SK-N-SH (cell line): ENCODE results near the gene CDH13. TPM values are rescaled to one million over a fixed set of nuclear protein-coding genes. Genes with fewer than 3 reads are reported as not detected.

Experiments
- CTCF ChIA-PET: fragments of 300-600, 350-600 bp; formaldehyde crosslinking; extraction: SDS; loops from one replicate; lab custom pipeline; 2021; lab: Yijun Ruan, JAX
- POLR2A ChIA-PET: fragments of 350-600 bp; sonication (Branson Sonifier 250); formaldehyde crosslinking; extraction: SDS; loops from one replicate; lab custom pipeline; 2020; ENCODE audit warnings: antibody characterized with exemption, inconsistent platforms; lab: Yijun Ruan, JAX
- DNase-seq: peaks from one replicate; pipeline ENCODE4 v3.0.0; 2012
- H2AFZ ChIP-seq: fragments of 200-600 bp; sonication (generic); 2 replicates; pipeline ENCODE4 v1.8.1; 2016; ENCODE audit warnings: antibody characterized with exemption, mild to moderate bottlenecking, low read depth
- H3F3A ChIP-seq: fragments of 200-600 bp; sonication (generic); replicated peaks from 2 replicates; pipeline ENCODE3; 2016; ENCODE audit warnings: antibody characterized with exemption, mild to moderate bottlenecking; ENCODE audit not compliant: insufficient read depth
- H3K27ac ChIP-seq, 2 experiments: fragments of 200-500 bp in 1 of 2; fragments of 200-600 bp in 1 of 2; sonication (Bioruptor generic) in 1 of 2; sonication (generic), shearing (Covaris generic) in 1 of 2; 2 replicates each; pipeline versions ENCODE4 v1.5.1 to v1.6.1; 2014 to 2016; ENCODE audit warnings: low read depth in 2 of 2, inconsistent platforms in 1 of 2, low read length in 1 of 2, mild to moderate bottlenecking in 1 of 2, mixed read lengths in 1 of 2
- H3K27me3 ChIP-seq: fragments of 200-600 bp; sonication (generic), shearing (Covaris generic); 2 replicates; pipeline ENCODE4 v1.6.1; 2016; ENCODE audit warnings: mixed run types; ENCODE audit not compliant: insufficient read depth
- H3K36me3 ChIP-seq, 2 experiments: fragments of 200-500 bp in 1 of 2; fragments of 200-600 bp in 1 of 2; sonication (Bioruptor generic) in 1 of 2; sonication (generic) in 1 of 2; replicated peaks in 1 of 2; 2 replicates each; pipeline versions ENCODE3 to v1.5.1; 2014 to 2016; ENCODE audit warnings: low read length in 1 of 2, mild to moderate bottlenecking in 1 of 2; ENCODE audit not compliant: insufficient read depth in 2 of 2, control insufficient read depth in 1 of 2
- H3K4me1 ChIP-seq, 2 experiments: fragments of 200-500 bp in 1 of 2; fragments of 200-600 bp in 1 of 2; sonication (Bioruptor generic) in 1 of 2; sonication (generic), shearing (Covaris generic) in 1 of 2; 2 replicates each; pipeline versions ENCODE4 v1.5.1 to v1.6.1; 2014 to 2016; ENCODE audit warnings: low read depth in 1 of 2, low read length in 1 of 2, mixed run types in 1 of 2; ENCODE audit not compliant: insufficient read depth in 2 of 2, control insufficient read depth in 1 of 2
- H3K4me2 ChIP-seq: fragments of 200-600 bp; sonication (generic), shearing (Covaris generic); 2 replicates; pipeline ENCODE4 v1.6.1; 2017; ENCODE audit warnings: mixed run types
- H3K4me3 ChIP-seq, 2 experiments: fragments of 200-500 bp in 1 of 2; fragments of 200-600 bp in 1 of 2; sonication (Bioruptor generic) in 1 of 2; sonication (generic), shearing (Covaris generic) in 1 of 2; 2 replicates each; pipeline versions ENCODE4 v1.5.1 to v1.8.1; 2014 to 2016; ENCODE audit warnings: low read depth in 2 of 2, inconsistent platforms in 1 of 2, low read length in 1 of 2, mild to moderate bottlenecking in 1 of 2, mixed read lengths in 1 of 2, moderate library complexity in 1 of 2
- H3K79me2 ChIP-seq: fragments of 200-600 bp; sonication (generic); 2 replicates; pipeline ENCODE4 v1.8.1; 2017; ENCODE audit warnings: mild to moderate bottlenecking; ENCODE audit not compliant: insufficient read depth
- H3K9ac ChIP-seq: fragments of 200-600 bp; sonication (generic); 2 replicates; pipeline ENCODE4 v1.6.1; 2017; ENCODE audit warnings: mixed run types
- H3K9me2 ChIP-seq: fragments of 200-600 bp; sonication (generic); 2 replicates; pipeline ENCODE4 v1.6.1; 2017; ENCODE audit warnings: mixed run types
- H3K9me3 ChIP-seq: fragments of 200-600 bp; sonication (generic); 2 replicates; pipeline ENCODE4 v1.6.1; 2017; ENCODE audit warnings: mixed run types, mild to moderate bottlenecking, moderate library complexity
- H4K20me1 ChIP-seq: fragments of 200-600 bp; sonication (generic); 2 replicates; pipeline ENCODE4 v1.6.1; 2017; ENCODE audit warnings: mild to moderate bottlenecking, mixed run types; ENCODE audit not compliant: insufficient read depth
- CHD2 ChIP-seq: fragments of 150-350 bp; IDR thresholded peaks from 2 replicates; pipeline ENCODE4 v1.6.1; 2018; ENCODE audit warnings: low read length; ENCODE audit not compliant: partially characterized antibody
- FOSL2 ChIP-seq: IDR thresholded peaks from 2 replicates; pipeline ENCODE4 v1.4.0; 2012; ENCODE audit warnings: low read depth, mild to moderate bottlenecking, moderate library complexity, borderline replicate concordance
- GABPA ChIP-seq: IDR thresholded peaks from 2 replicates; pipeline ENCODE4 v1.4.0; 2012; ENCODE audit warnings: low read depth, mild to moderate bottlenecking
- IRF3 ChIP-seq: fragments of 150-350 bp; IDR thresholded peaks from 2 replicates; pipeline ENCODE4 v1.6.1; 2016; ENCODE audit warnings: mild to moderate bottlenecking, low read depth, low read length
- MEF2A ChIP-seq: IDR thresholded peaks from 2 replicates; pipeline ENCODE4 v1.4.0; 2012; ENCODE audit warnings: low read depth, borderline replicate concordance
- NRF1 ChIP-seq: IDR thresholded peaks from 2 replicates; pipeline ENCODE4 v1.6.1; 2012; ENCODE audit warnings: low read depth, mild to moderate bottlenecking, low read length
- REST ChIP-seq: IDR thresholded peaks from 2 replicates; pipeline ENCODE4 v1.6.1; 2012; ENCODE audit warnings: mild to moderate bottlenecking, low read depth, low read length, moderate library complexity
- SIN3A ChIP-seq: IDR thresholded peaks from 2 replicates; pipeline ENCODE4 v1.6.1; 2012; ENCODE audit warnings: low read depth, mild to moderate bottlenecking, low read length, moderate library complexity, borderline replicate concordance
- SMC3 ChIP-seq: IDR thresholded peaks from 2 replicates; pipeline ENCODE4 v1.6.1; 2012; ENCODE audit warnings: low read depth, low read length, improper control_type of control experiment
- TCF12 ChIP-seq: IDR thresholded peaks from 2 replicates; pipeline ENCODE4 v1.4.0; 2012
- USF2 ChIP-seq: fragments of 150-350 bp; IDR thresholded peaks from 2 replicates; pipeline ENCODE4 v1.6.1; 2017; ENCODE audit warnings: antibody characterized with exemption, low read length, low read depth, borderline replicate concordance
- YY1 ChIP-seq: IDR thresholded peaks from 2 replicates; pipeline ENCODE4 v1.4.0; 2012; ENCODE audit warnings: low read depth, mild to moderate bottlenecking
- ZBTB33 ChIP-seq: IDR thresholded peaks from 2 replicates; pipeline ENCODE4 v1.4.0; 2012; ENCODE audit warnings: low read depth, borderline replicate concordance
- WGBS: methylation state at CpG from one replicate; pipeline ENCODE4 v1.1.6; 2017; ENCODE audit warnings: low lambda C conversion rate; 5-methylcytosine and 5-hydroxymethylcytosine counted together
- polyA plus RNA-seq, 3 experiments: library from polyadenylated mRNA; depleted of rRNA; stranded (reverse); fragments of >200 nt; gene quantifications; 2 replicates each; pipeline ENCODE4 v1.2.3, GENCODE V29; 2012

Gene CDH13
- polyA plus RNA-seq, 1 of the 3 experiments (the other 2 are of a cell fraction): 93.0 TPM

GRCh38 chr16:83633286-83633685 lies 1006.5 kb downstream of the CDH13 start:
- H3K9me3 ChIP-seq: no peaks in the 10 kb centered on the region
- ChIA-PET CTCF (no interaction called here), POLR2A (no interaction called here)
- H3K4me2 ChIP-seq: no peak overlapping the region
- no peak for TF ChIP-seq TCF12
- no peak for TF ChIP-seq SMC3
- no peak for TF ChIP-seq ZBTB33
- TF ChIP-seq FOSL2: no peak
- no peak for TF ChIP-seq NRF1
- no peak for TF ChIP-seq IRF3
- no peak for TF ChIP-seq CHD2
- TF ChIP-seq USF2: no peak
- TF ChIP-seq MEF2A: no peak
- no peak for TF ChIP-seq SIN3A
- TF ChIP-seq REST: no peak
- no peak for TF ChIP-seq GABPA
- no peak for TF ChIP-seq YY1
- no peaks in the 10 kb centered on the region for H3K27me3 ChIP-seq
- no peaks in the 10 kb centered on the region for H3K79me2 ChIP-seq
- WGBS: 52% methylated on average over 9 of the region's 9 CpGs
- no peaks in the 10 kb centered on the region for H3K4me1 ChIP-seq
- no peaks in the 10 kb centered on the region for H3K36me3 ChIP-seq
- H2AFZ ChIP-seq: no peak overlapping the region
- no peak for DNase-seq
- H3K9ac ChIP-seq: no peak overlapping the region
- no peak overlapping the region for H3K27ac ChIP-seq
- no peak overlapping the region for H3K4me3 ChIP-seq
- H4K20me1 ChIP-seq: no peaks in the 10 kb centered on the region
- H3F3A ChIP-seq: no peaks in the 10 kb centered on the region
- no peaks in the 10 kb centered on the region for H3K9me2 ChIP-seq
